Measurements from ENCODE around the gene KIF12.

- no peak for TF ChIP-seq CTCF (IDR thresholded peaks at IDR 0.05; ENCODE audit: low read depth, low read length, poor library complexity, severe bottlenecking)
- TF ChIP-seq EZH2phosphoT487 (IDR thresholded peaks at IDR 0.05; ENCODE audit: borderline replicate concordance, low read length), result no peak
These were observed 48.9 kb downstream of the KIF12 start for GRCh38 chr9:114050226-114050568.
